ENCODE data around the gene LCN15. TPM values are rescaled to one million over a fixed set of nuclear protein-coding genes. Genes with fewer than 3 reads are reported as not detected.

LCN15 gene
- total and polyA plus RNA-seq, 2 of the 13 experiments (the other 11 are each of a cell fraction or from before 2014, with no cell fraction given) = 1.3 to 53.7 TPM

DNA sequence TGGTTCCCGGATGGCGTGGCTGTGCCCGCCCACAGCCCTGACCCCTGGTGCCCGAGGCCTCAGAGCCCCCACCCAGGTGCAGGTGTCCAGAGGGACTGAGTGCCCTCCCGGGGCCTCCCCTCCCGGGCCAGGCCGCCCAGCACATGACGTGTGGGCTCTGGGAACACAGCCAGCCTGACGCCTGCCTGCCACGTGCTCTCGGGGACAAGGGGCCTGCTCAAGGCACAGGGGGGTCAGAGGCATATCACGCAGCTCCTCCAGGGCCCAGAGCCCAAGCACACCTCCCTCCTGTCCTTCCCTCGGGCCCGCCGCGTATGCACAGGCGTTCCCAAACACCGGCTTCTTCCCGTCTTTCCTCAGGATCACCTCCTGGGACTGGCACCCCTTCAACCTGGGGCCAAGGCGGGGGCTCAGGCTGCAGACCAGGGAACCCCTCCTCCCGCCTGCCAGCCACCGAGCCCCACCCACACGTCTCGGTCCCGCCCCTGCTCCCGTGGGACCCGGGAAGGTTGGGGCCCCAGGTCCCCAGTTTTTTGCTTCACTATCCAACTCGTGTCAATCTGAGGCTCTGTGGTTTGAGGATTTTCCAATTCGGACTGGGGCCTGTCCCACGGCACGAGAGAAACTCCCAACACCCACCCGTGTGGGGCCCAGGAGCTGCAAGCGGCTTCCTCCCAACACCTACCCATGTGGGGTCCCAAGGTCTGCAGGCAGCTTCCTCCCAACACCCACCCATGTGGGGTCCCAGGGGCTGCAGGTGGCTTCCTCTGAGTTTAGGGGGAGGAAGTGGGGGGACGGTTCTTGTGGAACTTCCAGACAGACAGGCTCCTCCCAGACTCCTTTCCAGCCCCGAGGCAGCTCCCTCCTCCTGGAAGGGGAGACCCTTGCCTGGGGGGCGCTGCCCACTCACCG is 23.1 kb downstream of the LCN15 start (continued):
- TF ChIP-seq YEATS2 (CRISPR knock-in tag; IDR thresholded peaks at IDR 0.05; ENCODE audit: borderline replicate concordance) = no peak
- TF ChIP-seq, protein P1, sequence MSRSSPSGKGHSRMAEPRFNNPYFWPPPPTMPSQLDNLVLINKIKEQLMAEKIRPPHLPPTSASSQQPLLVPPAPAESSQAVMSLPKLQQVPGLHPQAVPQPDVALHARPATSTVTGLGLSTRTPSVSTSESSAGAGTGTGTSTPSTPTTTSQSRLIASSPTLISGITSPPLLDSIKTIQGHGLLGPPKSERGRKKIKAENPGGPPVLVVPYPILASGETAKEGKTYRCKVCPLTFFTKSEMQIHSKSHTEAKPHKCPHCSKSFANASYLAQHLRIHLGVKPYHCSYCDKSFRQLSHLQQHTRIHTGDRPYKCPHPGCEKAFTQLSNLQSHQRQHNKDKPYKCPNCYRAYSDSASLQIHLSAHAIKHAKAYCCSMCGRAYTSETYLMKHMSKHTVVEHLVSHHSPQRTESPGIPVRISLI (CRISPR knock-in tag; IDR thresholded peaks at IDR 0.05; ENCODE audit: borderline replicate concordance) = no peak
- peak; percentile 91 for TF ChIP-seq ZNF607 (CRISPR knock-in tag; IDR thresholded peaks at IDR 0.05; ENCODE audit: borderline replicate concordance)
- no peak for TF ChIP-seq KDM3A (CRISPR knock-in tag; IDR thresholded peaks at IDR 0.05; ENCODE audit: low read depth)
- TF ChIP-seq ARNT2 (CRISPR knock-in tag; IDR thresholded peaks at IDR 0.05; ENCODE audit: low read depth) = peak; percentile 62; the same call in 1 of the 2 replicates
- TF ChIP-seq POLR2AphosphoS2 (IDR thresholded peaks at IDR 0.05; ENCODE audit: low read depth, low read length) = no peak
- TF ChIP-seq U2AF1 (optimal IDR thresholded peaks at IDR 0.05; ENCODE audit: low read depth, low read length) = no peak
- no peak for TF ChIP-seq CHCHD3 (CRISPR knock-in tag; IDR thresholded peaks at IDR 0.05)
- TF ChIP-seq ZNF431 (CRISPR knock-in tag; IDR thresholded peaks at IDR 0.05; ENCODE audit: borderline replicate concordance, low read depth) = 0 out of 2 replicates have a peak, but pooled peaks have one; percentile 50
- TF ChIP-seq ZNF724P (CRISPR knock-in tag; IDR thresholded peaks at IDR 0.05; ENCODE audit: borderline replicate concordance) = peak; percentile 81
- TF ChIP-seq ZNF790 (CRISPR knock-in tag; IDR thresholded peaks at IDR 0.05; ENCODE audit: borderline replicate concordance) = no peak
- TF ChIP-seq JDP2 (CRISPR knock-in tag; IDR thresholded peaks at IDR 0.05; ENCODE audit: borderline replicate concordance) = no peak
- TF ChIP-seq KLF9 (CRISPR knock-in tag; IDR thresholded peaks at IDR 0.05; ENCODE audit: low read depth) = no peak
- TF ChIP-seq ZSCAN9 (CRISPR knock-in tag; IDR thresholded peaks at IDR 0.05; ENCODE audit: borderline replicate concordance) = peak; percentile 78
- TF ChIP-seq, protein P2, sequence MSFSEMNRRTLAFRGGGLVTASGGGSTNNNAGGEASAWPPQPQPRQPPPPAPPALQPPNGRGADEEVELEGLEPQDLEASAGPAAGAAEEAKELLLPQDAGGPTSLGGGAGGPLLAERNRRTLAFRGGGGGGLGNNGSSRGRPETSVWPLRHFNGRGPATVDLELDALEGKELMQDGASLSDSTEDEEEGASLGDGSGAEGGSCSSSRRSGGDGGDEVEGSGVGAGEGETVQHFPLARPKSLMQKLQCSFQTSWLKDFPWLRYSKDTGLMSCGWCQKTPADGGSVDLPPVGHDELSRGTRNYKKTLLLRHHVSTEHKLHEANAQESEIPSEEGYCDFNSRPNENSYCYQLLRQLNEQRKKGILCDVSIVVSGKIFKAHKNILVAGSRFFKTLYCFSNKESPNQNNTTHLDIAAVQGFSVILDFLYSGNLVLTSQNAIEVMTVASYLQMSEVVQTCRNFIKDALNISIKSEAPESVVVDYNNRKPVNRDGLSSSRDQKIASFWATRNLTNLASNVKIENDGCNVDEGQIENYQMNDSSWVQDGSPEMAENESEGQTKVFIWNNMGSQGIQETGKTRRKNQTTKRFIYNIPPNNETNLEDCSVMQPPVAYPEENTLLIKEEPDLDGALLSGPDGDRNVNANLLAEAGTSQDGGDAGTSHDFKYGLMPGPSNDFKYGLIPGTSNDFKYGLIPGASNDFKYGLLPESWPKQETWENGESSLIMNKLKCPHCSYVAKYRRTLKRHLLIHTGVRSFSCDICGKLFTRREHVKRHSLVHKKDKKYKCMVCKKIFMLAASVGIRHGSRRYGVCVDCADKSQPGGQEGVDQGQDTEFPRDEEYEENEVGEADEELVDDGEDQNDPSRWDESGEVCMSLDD (CRISPR knock-in tag; IDR thresholded peaks at IDR 0.05; ENCODE audit: borderline replicate concordance) = no peak
- no peak for TF ChIP-seq KDM4B (CRISPR knock-in tag; IDR thresholded peaks at IDR 0.05)
- TF ChIP-seq, protein P3, sequence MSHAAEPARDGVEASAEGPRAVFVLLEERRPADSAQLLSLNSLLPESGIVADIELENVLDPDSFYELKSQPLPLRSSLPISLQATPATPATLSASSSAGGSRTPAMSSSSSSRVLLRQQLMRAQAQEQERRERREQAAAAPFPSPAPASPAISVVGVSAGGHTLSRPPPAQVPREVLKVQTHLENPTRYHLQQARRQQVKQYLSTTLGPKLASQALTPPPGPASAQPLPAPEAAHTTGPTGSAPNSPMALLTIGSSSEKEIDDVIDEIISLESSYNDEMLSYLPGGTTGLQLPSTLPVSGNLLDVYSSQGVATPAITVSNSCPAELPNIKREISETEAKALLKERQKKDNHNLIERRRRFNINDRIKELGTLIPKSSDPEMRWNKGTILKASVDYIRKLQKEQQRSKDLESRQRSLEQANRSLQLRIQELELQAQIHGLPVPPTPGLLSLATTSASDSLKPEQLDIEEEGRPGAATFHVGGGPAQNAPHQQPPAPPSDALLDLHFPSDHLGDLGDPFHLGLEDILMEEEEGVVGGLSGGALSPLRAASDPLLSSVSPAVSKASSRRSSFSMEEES (CRISPR knock-in tag; IDR thresholded peaks at IDR 0.05) = peak; percentile 86
- no peak for TF ChIP-seq ZMYM4 (CRISPR knock-in tag; IDR thresholded peaks at IDR 0.05)
- no peak for TF ChIP-seq RFX5 (IDR thresholded peaks at IDR 0.05; ENCODE audit: low read depth, low read length)
- no peak for TF ChIP-seq BRD4 (CRISPR knock-in tag; IDR thresholded peaks at IDR 0.05)
- TF ChIP-seq SRF (IDR thresholded peaks at IDR 0.05; ENCODE audit: low read depth, low read length) = no peak
- no peak for TF ChIP-seq KAT2B (IDR thresholded peaks at IDR 0.05; ENCODE audit: borderline replicate concordance, low read depth, low read length)
- no peak for TF ChIP-seq ZKSCAN1 (IDR thresholded peaks at IDR 0.05; ENCODE audit: low read length)
- TF ChIP-seq, protein P4, sequence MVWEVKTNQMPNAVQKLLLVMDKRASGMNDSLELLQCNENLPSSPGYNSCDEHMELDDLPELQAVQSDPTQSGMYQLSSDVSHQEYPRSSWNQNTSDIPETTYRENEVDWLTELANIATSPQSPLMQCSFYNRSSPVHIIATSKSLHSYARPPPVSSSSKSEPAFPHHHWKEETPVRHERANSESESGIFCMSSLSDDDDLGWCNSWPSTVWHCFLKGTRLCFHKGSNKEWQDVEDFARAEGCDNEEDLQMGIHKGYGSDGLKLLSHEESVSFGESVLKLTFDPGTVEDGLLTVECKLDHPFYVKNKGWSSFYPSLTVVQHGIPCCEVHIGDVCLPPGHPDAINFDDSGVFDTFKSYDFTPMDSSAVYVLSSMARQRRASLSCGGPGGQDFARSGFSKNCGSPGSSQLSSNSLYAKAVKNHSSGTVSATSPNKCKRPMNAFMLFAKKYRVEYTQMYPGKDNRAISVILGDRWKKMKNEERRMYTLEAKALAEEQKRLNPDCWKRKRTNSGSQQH (CRISPR knock-in tag; IDR thresholded peaks at IDR 0.05; ENCODE audit: low read depth) = no peak
